ENCODE results near the gene MEGF6.
A peak's percentile ranks its signal among the peaks of the same experiment; 100 is the strongest.

MEGF6 gene

DNA sequence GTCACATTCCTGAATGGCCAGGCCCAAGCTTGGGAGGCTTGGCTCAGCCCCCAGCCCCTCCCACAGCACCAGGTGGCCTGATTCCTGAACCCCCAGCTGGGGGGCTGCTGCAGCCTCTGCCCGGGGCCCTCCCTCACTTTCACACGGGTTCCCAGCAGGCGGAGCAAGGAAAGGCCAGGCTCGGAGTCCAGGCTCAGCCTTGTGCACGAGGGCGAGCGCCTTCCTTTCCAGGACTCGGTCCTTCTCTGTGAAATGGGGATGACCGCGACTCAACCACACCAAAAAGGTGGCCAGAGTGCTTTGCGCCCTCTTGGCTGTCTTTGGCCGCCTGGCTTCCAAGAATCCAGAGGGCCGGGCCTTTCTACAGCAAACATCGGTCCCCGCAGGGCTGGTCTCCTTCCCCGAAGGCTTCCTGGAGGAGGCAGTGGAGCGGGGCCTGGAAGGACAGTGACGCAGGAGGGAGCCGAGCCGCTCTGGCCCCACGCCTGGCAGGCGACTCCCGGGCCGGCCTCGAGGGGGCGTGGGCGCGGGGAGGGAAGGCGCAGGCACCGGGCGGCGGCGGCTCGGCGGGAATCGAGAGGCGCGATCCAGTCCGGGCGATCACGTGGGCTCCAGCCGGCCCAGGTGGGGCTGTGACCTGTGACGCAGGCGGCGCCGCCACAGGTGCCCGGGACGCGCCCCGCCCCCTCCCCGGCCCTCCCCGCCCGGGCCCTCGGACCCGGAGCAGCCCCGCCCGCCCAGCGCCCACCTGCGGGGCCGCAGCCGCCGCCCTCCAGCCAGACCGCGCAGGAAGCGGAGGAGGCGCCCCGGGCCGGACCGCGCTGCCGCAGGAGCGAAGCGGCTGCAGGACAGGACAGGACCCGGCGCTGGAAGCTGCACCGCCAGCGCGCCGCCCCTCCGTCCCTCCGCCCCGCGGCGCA is 157.2 kb downstream of the MEGF6 start, which contains the start of gene ARHGEF16:
TSS of gene ARHGEF16 (plus strand) at position 775 of the 920 bp plus-strand sequence. CDS start 8,420 bp downstream, outside the sequence.
- no peak for DNase-seq (ENCODE audit: low spot score)
- TF ChIP-seq, protein P1, sequence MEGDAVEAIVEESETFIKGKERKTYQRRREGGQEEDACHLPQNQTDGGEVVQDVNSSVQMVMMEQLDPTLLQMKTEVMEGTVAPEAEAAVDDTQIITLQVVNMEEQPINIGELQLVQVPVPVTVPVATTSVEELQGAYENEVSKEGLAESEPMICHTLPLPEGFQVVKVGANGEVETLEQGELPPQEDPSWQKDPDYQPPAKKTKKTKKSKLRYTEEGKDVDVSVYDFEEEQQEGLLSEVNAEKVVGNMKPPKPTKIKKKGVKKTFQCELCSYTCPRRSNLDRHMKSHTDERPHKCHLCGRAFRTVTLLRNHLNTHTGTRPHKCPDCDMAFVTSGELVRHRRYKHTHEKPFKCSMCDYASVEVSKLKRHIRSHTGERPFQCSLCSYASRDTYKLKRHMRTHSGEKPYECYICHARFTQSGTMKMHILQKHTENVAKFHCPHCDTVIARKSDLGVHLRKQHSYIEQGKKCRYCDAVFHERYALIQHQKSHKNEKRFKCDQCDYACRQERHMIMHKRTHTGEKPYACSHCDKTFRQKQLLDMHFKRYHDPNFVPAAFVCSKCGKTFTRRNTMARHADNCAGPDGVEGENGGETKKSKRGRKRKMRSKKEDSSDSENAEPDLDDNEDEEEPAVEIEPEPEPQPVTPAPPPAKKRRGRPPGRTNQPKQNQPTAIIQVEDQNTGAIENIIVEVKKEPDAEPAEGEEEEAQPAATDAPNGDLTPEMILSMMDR (IDR thresholded peaks at IDR 0.05) = no peak
- Histone ChIP-seq H3K4me3 (peak within 1 kb of the TSS; percentile 80), H3K27ac (peak within 1 kb of the TSS in 1 of 2 donors; percentile 28)

DNA sequence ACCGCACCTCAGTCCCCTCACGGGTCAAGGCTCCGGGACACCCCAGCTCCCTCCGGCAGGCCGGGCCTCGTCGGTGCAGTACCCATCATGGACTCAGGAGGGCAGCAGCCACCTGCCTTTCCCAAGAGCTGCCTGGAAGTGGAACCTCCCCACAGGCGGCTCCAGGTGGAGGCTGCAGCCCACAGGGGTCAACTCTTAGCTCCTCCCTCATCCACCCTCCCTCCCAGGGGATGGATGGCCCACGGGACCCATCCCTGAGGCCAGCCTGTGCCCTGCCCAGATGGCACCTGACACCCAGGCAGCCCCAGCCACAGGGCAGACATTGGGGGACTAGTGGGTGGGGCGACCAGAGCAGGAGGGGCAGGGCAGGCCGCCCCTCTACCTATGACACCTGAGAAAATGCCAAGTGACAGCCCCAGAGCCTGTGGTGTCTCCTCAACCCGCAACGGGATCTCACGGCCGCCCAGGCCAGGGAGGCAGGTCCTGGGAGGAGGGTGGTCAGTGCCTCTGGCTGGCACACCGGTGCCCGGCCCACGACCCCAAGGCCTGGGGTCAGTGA is 158.0 kb downstream of the MEGF6 start:
- DNase-seq (ENCODE audit: low spot score) = peak; percentile 85
- H3K4me3 ChIP-seq = peak overlapping the region; percentile 4
- no peak overlapping the region for H3K27ac ChIP-seq
- TF ChIP-seq, protein P1 (IDR thresholded peaks at IDR 0.05) = peak; percentile 90

DNA sequence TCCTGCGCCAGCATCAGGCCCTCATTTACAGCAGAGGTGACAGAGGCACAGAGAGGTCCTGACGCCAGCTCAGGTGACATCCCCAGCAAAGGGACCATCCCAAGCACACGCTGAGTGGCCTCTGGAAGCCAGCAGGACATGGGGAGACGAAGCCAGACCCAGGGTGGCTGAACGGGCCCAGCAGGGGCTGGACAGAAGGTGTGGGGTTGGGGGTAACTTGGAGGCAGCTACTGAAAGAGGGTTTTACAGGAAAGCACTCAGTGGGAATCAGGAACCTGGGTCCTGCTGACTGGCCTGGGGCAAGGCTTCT is 158.5 kb downstream of the MEGF6 start:
- H3K4me3 ChIP-seq = no peak overlapping the region
- TF ChIP-seq, protein P1 (IDR thresholded peaks at IDR 0.05) = no peak
- H3K27ac ChIP-seq = no peak overlapping the region
- DNase-seq (ENCODE audit: low spot score) = no peak

DNA sequence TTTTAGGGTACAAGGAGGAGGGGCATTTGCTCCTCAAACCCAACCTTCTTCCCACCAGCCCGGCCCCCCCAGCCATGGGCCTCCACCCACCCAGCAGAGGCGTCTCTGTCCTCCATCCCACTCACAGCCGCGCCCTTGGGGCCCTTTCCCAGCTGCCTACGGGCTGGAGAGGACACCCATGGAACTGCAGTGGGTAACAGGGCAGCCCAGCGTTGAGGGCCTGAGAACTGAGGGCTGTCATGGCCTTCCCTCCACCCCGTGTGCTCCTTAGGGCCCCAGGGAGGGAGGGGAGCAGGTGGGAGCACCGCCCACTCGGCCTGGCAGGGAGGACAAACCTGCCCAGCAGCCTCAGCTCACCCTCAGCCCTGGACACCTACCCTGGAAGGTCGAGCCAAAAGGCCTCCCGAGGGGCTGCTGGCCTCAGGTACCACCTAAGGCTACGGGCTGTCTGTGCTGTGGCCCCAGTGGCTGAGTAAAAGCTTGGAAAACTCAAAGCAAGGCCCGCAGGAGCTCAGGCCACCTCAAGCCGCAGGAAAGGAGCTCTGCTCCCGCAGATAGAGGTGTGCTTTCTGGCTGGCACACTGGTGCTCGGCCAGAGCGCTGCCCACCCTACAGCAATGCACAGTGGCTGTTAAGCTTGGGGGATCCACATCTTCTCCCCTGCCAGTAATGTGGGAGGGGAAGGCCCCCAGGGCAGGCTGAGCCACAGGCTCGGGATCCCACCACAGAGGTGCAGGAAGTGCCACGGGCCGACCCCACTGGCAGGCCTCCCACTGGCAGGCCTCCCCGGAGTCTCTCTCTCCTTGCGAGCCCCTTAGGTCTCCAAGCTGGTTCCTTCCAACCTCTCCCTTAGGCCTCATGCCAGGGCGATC is 159.1 kb downstream of the MEGF6 start:
- TF ChIP-seq, protein P1 (IDR thresholded peaks at IDR 0.05) = no peak
- no peak overlapping the region for H3K4me3 ChIP-seq
- DNase-seq (ENCODE audit: low spot score) = no peak
- no peak overlapping the region for H3K27ac ChIP-seq

DNA sequence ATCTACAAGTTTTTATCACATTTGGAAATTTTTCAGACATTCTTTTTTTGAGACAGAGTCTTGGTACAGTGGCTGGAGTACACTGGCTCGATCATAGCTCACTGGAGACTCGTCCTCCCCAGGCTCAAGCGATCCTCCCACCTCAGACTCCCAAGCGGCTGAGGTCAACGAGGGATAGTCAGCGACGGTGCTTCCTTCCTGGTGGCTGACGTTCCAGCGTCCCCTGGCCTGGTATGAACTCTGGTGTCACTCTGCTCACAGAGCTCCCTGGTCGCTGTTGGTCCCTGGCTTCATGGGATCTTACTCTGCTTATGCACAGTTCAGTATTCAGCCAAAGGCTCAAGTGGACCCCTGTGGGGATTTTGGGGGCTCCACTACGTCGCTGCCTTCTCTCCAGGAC is 160.3 kb downstream of the MEGF6 start:
- no peak overlapping the region for H3K27ac ChIP-seq
- TF ChIP-seq, protein P1 (IDR thresholded peaks at IDR 0.05) = no peak
- no peak overlapping the region for H3K4me3 ChIP-seq
- DNase-seq (ENCODE audit: low spot score) = no peak

DNA sequence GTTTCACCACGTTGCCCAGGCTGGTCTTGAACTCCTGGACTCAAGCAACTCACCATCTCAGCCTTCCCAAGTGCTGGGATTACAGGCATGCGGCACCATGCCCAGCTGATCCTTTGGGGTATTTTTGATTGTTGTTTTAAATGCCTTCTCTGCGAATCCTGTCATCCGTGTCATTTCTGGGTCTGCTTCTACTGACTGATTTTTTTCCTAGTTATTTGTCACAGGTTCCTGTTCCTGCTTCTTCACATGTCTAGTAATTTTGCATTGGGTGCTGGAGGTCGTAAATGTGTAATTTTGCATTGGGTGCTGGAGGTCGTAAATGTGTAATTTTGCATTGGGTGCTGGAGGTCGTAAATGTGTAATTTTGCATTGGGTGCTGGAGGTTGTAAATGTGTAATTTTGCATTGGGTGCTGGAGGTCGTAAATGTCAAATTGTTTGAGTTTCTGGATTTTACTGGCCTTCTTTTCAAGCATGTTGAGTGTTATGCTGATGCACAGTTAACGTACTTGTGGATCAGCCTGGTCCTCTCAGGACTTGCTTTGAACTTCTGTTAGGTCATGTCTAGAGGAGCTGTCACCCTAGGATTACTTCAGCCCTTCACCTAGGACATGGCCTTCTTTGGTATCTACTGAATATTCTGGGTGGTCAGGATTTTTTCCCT is 161.0 kb downstream of the MEGF6 start:
- H3K27ac ChIP-seq = no peak overlapping the region
- no peak for DNase-seq (ENCODE audit: low spot score)
- TF ChIP-seq, protein P1 (IDR thresholded peaks at IDR 0.05) = no peak
- no peak overlapping the region for H3K4me3 ChIP-seq

Data from coronary artery (tissue), 2 donors.